Retinal pigment epithelial cell (primary cell): ENCODE measurements around the gene CSHL1.
"Not testable (repeated sequence)": the region's sequence is repeated elsewhere in the genome, so short reads cannot be mapped to it uniquely, and the experiment has no call there.

ENCODE experiments used
- DNase-seq: peaks from one replicate; pipeline ENCODE4 v3.0.0-alpha.2; 2010; ENCODE audit warnings: low read depth
- H3K4me3 ChIP-seq: 2 replicates; pipeline ENCODE4 v1.5.1; 2011; ENCODE audit warnings: mild to moderate bottlenecking, low read length, control low read depth, moderate library complexity
- TF ChIP-seq, protein P1 (sequence below): conservative IDR thresholded peaks from 2 replicates; pipeline ENCODE4 v1.5.1; 2011; ENCODE audit warnings: low read depth, low read length, control low read depth, inconsistent platforms

CSHL1 gene

GRCh38 chr17:63927464-63928171 is 16.6 kb upstream of the CSHL1 start:
- TF ChIP-seq, protein P1, sequence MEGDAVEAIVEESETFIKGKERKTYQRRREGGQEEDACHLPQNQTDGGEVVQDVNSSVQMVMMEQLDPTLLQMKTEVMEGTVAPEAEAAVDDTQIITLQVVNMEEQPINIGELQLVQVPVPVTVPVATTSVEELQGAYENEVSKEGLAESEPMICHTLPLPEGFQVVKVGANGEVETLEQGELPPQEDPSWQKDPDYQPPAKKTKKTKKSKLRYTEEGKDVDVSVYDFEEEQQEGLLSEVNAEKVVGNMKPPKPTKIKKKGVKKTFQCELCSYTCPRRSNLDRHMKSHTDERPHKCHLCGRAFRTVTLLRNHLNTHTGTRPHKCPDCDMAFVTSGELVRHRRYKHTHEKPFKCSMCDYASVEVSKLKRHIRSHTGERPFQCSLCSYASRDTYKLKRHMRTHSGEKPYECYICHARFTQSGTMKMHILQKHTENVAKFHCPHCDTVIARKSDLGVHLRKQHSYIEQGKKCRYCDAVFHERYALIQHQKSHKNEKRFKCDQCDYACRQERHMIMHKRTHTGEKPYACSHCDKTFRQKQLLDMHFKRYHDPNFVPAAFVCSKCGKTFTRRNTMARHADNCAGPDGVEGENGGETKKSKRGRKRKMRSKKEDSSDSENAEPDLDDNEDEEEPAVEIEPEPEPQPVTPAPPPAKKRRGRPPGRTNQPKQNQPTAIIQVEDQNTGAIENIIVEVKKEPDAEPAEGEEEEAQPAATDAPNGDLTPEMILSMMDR, result no peak
- no peak overlapping the region for H3K4me3 ChIP-seq
- DNase-seq, result no peak

- no peak for DNase-seq
- no peak overlapping the region for H3K4me3 ChIP-seq
- TF ChIP-seq, protein P1, result no peak
Observed at GRCh38 chr17:63926164-63926563, 15.1 kb upstream of the CSHL1 start.

DNA sequence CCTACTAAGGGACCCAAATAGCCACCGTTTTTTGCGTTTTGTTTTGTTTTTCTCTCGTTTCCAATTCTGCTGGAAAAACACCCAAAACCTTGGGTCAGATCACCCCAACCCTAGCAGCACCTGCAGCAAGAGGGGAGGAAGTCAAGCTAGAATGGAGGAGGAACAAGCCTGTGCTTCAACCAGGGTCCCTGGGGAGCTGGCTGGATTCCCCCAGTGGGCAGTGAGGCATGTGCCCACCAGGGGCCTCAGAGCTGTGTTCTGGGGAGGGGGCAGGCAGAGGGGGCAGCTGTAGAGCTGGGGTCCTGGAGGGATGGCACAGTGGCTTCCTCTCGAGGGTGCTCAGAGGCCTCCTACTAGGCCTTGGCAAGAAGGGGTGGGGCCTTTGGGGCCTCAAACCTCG is 14.6 kb upstream of the CSHL1 start:
- H3K4me3 ChIP-seq, result no peak overlapping the region
- no peak for DNase-seq
- TF ChIP-seq, protein P1, result no peak

- DNase-seq, H3K4me3 ChIP-seq: not testable (repeated sequence)
Observed at GRCh38 chr17:63922402-63922801, 11.3 kb upstream of the CSHL1 start.

GRCh38 chr17:63920779-63921178 is 9.7 kb upstream of the CSHL1 start:
- DNase-seq, result not testable (repeated sequence)

GRCh38 chr17:63920050-63920449 is 9.0 kb upstream of the CSHL1 start:
- not testable (repeated sequence) for DNase-seq, H3K4me3 ChIP-seq

More at GRCh38 chr17:63920779-63921178, 9.7 kb upstream of the CSHL1 start:
- not testable (repeated sequence) for H3K4me3 ChIP-seq

DNA sequence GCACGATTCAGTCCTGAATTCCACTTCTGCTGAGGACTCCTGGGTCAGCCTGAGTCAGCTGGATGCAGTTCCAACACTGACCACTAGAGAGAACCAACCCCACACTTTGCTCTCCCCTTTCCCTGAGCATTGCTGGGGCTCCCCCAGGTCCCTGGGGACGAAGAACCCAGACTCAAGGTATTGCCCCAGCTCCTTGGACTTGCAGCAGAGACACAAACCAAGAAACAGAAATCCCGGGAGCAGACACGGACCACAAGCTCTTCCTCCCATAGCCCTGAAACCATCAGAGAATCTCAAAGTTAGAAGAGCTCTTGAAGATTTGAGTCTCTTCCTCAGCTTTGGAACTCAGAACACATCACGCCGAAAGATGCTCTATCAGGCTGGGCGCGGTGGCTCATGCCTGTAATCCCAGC is 8.3 kb upstream of the CSHL1 start:
- TF ChIP-seq, protein P1, result peak; percentile 94
- H3K4me3 ChIP-seq, result no peak overlapping the region
- DNase-seq, result no peak

- not testable (repeated sequence) for DNase-seq, H3K4me3 ChIP-seq
Observed at GRCh38 chr17:63918789-63919305, 7.8 kb upstream of the CSHL1 start, which contains the start of gene GH1. TSS of gene GH1 (minus strand) at chr17:63918839. CDS start at chr17:63918776, 63 bp downstream.

DNA sequence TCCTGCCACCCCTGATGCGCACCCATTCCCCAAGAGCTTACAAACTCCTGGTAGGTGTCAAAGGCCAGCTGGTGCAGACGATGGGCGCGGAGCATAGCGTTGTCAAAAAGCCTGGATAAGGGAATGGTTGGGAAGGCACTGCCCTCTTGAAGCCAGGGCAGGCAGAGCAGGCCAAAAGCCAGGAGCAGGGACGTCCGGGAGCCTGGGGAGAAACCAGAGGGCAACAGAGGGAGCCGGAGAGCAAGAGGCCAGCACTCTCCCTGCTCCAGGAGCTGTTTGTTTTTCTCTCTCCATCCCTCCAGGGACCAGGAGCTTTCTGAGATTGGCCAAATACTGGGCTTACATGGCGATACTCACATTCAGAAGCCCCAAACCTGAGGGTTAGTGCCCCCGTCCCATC is 7.2 kb upstream of the CSHL1 start:
- DNase-seq, result no peak
- H3K4me3 ChIP-seq, result no peak overlapping the region
- TF ChIP-seq, protein P1, result peak; percentile 7
